ENCODE results near the gene ITPR2. TPM values are rescaled to one million over a fixed set of nuclear protein-coding genes. Genes with fewer than 3 reads are reported as not detected.
"Not testable (repeated sequence)": the region's sequence is repeated elsewhere in the genome, so short reads cannot be mapped to it uniquely, and the experiment has no call there.

The ITPR2 gene
- total RNA-seq, 2 donors from 2014 or later, result 42.6 to 76.9 TPM

GRCh38 chr12:26691234-26691970 lies 141.6 kb downstream of the ITPR2 start:
- Mint-ChIP-seq H3K27ac (no peak overlapping the region), H3K4me3 (no peak overlapping the region), H3K36me3 (peaks cover 18% of the 10 kb centered on the region), H3K4me1 (ENCODE audit: low read depth in 2 of 2) (peaks cover 2 to 7% of the 10 kb centered on the region in 2 donors), H3K27me3 (no peaks in the 10 kb centered on the region), H3K9me3 (no peaks in the 10 kb centered on the region)
- no peak for ATAC-seq
- DNase-seq (ENCODE audit: low spot score), result no peak

DNA sequence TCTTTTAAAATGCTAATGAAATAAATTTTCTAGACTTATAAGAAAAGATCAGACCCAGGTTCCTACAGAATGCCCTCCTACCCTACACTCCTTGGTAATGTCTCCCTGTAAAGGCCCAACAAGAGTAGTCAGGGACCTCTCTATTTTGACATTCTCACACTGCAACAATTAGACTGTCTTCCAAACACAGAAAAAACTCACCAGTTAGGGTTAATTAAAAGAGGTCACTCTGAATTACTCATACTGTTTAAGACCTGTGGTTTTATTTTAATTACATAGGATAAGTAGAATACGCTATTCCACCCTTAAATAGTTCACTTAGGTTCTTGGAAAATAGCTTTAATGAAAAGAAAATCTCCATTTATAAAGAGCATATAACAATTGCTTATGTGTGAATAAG lies 142.4 kb downstream of the ITPR2 start:
- no peaks in the 10 kb centered on the region for H3K27me3 Mint-ChIP-seq
- H3K4me1 Mint-ChIP-seq (ENCODE audit: low read depth in 2 of 2), result peaks cover 0 to 4% of the 10 kb centered on the region in 2 donors
- peaks cover 16% of the 10 kb centered on the region for H3K36me3 Mint-ChIP-seq
- ATAC-seq, result no peak
- H3K27ac Mint-ChIP-seq, result no peak overlapping the region
- DNase-seq (ENCODE audit: low spot score), result no peak
- H3K4me3 Mint-ChIP-seq, result no peak overlapping the region
- H3K9me3 Mint-ChIP-seq, result no peaks in the 10 kb centered on the region

DNA sequence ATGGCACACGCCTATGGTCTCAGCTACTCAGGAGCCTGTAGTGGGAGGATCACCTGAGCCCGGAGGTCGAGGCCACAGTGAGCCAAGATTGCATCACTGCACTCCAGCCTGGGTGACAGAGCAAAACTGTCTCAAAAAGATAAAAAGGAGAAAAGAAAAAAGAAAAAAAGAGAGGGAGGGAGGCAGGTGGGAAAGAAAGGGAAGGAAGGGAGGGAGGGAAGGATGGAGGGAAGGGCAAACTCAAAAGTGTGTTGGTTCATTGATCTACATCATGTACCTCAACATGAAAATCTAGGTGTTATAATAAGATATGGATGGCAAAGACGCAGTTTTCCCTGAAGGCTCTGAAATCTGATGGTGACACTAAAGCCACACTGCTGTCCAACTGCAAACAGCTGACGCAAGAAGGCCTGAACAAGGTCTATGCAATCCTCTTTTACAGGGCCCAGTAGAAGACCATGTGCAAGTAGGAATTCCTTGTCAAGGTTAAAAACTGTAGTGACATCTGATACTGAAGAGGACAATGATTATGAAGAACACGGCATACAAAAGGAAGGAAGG lies 143.6 kb downstream of the ITPR2 start:
- Mint-ChIP-seq H3K4me3 (no peak overlapping the region), H3K9me3 (no peaks in the 10 kb centered on the region), H3K36me3 (peaks cover 13% of the 10 kb centered on the region), H3K27me3 (no peaks in the 10 kb centered on the region), H3K27ac (no peak overlapping the region), H3K4me1 (ENCODE audit: low read depth in 2 of 2) (peaks cover 0 to 4% of the 10 kb centered on the region in 2 donors)
- DNase-seq (ENCODE audit: low spot score) (no peak), ATAC-seq (no peak)

GRCh38 chr12:26688344-26688904 lies 144.6 kb downstream of the ITPR2 start:
- ATAC-seq (no peak), DNase-seq (ENCODE audit: low spot score) (no peak)
- no peaks in the 10 kb centered on the region for H3K27me3 Mint-ChIP-seq
- peaks cover 11% of the 10 kb centered on the region for H3K36me3 Mint-ChIP-seq
- H3K27ac Mint-ChIP-seq, result no peak overlapping the region
- H3K9me3 Mint-ChIP-seq, result no peaks in the 10 kb centered on the region
- H3K4me3 Mint-ChIP-seq, result no peak overlapping the region
- H3K4me1 Mint-ChIP-seq (ENCODE audit: low read depth in 2 of 2), result peaks cover 0 to 4% of the 10 kb centered on the region in 2 donors

GRCh38 chr12:26686408-26686807 lies 146.6 kb downstream of the ITPR2 start:
- Mint-ChIP-seq H3K4me3 (no peak overlapping the region), H3K27me3 (no peaks in the 10 kb centered on the region), H3K27ac (no peak overlapping the region), H3K36me3 (peaks cover 21% of the 10 kb centered on the region), H3K4me1 (ENCODE audit: low read depth in 2 of 2) (peaks cover 0 to 4% of the 10 kb centered on the region in 2 donors), H3K9me3 (no peaks in the 10 kb centered on the region)
- ATAC-seq (no peak), DNase-seq (ENCODE audit: low spot score) (no peak)

DNA sequence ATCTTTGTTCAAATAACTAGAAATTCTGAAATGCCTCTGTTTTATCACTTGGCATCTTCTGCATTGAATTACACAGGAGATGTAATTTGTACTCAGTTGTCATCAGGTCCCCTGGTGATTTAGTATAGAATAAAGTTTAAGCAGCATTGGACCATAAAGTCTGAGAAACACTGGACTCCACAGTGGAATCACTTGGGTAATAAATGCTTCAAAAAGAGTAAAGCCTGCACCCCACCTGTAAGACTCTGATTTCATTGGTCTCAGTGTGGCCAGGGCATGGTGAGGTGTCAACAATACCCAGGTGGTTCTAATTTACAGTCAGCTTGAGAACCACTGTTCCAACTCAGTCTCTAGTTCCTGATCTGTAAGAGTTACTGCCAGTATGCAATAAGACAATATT lies 148.9 kb downstream of the ITPR2 start:
- Mint-ChIP-seq H3K36me3 (peaks cover 21% of the 10 kb centered on the region), H3K4me3 (no peak overlapping the region), H3K9me3 (no peaks in the 10 kb centered on the region), H3K27me3 (no peaks in the 10 kb centered on the region), H3K27ac (no peak overlapping the region), H3K4me1 (ENCODE audit: low read depth in 2 of 2) (peaks cover 0 to 4% of the 10 kb centered on the region in 2 donors)
- DNase-seq (ENCODE audit: low spot score) (no peak), ATAC-seq (no peak)

DNA sequence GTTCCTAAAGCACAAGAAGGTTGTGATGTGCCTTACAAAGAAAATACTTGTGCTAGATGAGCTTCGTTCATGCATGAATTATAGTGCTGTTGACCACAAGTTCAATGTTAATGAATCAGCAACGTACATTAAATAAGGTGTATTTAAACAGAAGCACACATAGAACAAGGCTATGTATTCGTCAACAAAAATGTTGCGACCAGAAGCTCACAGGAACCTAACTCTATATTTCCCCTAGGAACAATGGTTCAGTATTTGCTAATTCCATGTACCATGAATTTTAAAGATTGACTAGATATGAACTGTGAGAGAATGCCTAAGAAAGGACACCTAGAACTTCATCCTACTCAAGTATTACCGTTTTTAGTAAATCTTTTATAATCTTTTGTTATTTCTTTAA lies 149.6 kb downstream of the ITPR2 start:
- Mint-ChIP-seq H3K36me3 (peaks cover 21% of the 10 kb centered on the region), H3K9me3 (no peaks in the 10 kb centered on the region), H3K27ac (no peak overlapping the region), H3K27me3 (no peaks in the 10 kb centered on the region), H3K4me3 (no peak overlapping the region), H3K4me1 (ENCODE audit: low read depth in 2 of 2) (peaks cover 0 to 4% of the 10 kb centered on the region in 2 donors)
- no peak for ATAC-seq
- DNase-seq (ENCODE audit: low spot score), result no peak

DNA sequence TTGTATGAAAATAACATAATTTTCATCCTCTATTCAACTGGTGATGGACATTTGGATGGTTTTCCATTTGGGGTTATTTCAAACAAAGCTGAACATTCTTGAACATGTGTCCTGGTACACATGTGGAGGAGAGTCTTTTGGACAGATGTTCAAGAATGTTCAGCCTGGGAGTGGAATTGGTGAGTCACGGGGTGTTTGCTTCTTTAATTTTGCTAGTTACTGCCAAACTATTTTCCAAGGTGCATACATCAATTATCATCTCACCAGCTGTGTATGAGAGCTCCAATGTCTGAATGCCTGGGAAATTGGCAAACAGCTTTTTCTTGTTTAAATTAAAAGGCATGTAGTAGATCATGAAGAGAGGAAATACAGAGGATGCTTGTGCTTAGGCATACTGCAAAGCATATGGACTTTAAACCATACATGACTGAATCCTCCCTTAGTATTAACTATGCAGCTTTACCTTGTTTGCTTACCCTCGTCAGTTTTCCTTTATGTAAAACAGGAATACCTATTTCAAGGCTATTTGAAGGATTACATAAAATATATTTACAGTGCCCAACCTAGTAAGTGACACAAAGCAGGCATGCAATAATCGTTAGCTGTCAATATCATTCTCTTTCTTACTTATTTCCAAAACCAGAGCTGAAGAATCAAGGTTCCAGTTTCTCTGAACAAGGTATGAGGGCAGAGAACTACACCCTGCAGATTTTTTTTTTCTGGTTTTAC lies 152.1 kb downstream of the ITPR2 start:
- no peaks in the 10 kb centered on the region for H3K9me3 Mint-ChIP-seq
- H3K36me3 Mint-ChIP-seq, result peaks cover 14% of the 10 kb centered on the region
- no peak overlapping the region for H3K4me3 Mint-ChIP-seq
- DNase-seq (ENCODE audit: low spot score) (no peak), ATAC-seq (no peak)
- H3K27me3 Mint-ChIP-seq, result no peaks in the 10 kb centered on the region
- H3K4me1 Mint-ChIP-seq (ENCODE audit: low read depth in 2 of 2), result no peaks in the 10 kb centered on the region
- no peak overlapping the region for H3K27ac Mint-ChIP-seq

DNA sequence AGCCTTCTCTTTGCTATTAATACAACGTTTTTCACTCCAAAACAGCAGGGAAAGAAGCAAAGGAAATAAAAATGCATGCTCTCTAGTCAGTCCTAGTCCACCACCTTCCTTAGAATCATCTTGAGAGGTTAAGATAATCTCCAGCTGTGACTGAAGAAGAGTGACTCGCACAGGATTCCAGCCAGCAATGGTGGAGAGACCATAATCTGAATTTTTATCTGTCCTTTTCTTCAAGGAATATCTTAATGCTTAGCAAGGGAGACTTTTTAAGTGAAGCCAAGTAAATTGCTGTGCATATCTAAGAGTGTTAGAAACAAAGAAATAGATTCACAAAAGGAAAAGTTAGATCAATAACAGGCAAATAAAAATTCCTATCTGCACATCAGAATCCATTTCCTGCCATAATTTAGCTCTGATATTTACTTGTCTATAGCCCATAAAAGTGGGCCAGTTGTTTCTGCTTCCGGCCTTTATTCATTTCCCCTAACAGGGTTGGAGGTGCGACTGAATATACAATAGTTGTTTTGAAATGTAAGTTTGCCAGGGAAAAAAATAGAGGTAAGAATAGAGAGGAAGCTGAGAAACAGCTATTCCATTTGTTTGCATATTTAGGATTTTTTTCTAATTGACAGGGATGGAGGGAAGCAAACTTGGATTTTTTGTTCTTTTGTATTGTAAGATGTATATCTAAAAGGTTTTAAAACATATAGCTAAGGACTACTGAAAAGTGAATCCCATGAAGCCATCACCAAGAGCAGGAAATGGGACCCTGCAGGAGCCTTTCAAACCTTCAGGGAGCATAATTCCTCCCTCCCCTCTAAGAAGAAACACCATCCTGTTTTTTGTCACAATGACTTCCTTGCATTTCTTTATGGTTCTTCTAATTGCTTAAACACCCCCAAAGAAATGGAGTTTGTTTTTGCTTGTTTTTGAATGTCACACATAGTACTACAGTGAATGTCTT lies 154.0 kb downstream of the ITPR2 start:
- Mint-ChIP-seq H3K9me3 (no peaks in the 10 kb centered on the region), H3K4me1 (ENCODE audit: low read depth in 2 of 2) (no peaks in the 10 kb centered on the region), H3K4me3 (no peak overlapping the region), H3K27ac (no peak overlapping the region), H3K36me3 (peaks cover 9% of the 10 kb centered on the region), H3K27me3 (no peaks in the 10 kb centered on the region)
- ATAC-seq, result no peak
- no peak for DNase-seq (ENCODE audit: low spot score)

GRCh38 chr12:26671487-26671886 lies 161.5 kb downstream of the ITPR2 start:
- peaks cover 19% of the 10 kb centered on the region for H3K36me3 Mint-ChIP-seq
- not testable (repeated sequence) for H3K4me1 Mint-ChIP-seq (ENCODE audit: low read depth in 2 of 2); H3K4me3 Mint-ChIP-seq; ATAC-seq; H3K27me3 Mint-ChIP-seq; H3K27ac Mint-ChIP-seq; H3K9me3 Mint-ChIP-seq; DNase-seq (ENCODE audit: low spot score)

DNA sequence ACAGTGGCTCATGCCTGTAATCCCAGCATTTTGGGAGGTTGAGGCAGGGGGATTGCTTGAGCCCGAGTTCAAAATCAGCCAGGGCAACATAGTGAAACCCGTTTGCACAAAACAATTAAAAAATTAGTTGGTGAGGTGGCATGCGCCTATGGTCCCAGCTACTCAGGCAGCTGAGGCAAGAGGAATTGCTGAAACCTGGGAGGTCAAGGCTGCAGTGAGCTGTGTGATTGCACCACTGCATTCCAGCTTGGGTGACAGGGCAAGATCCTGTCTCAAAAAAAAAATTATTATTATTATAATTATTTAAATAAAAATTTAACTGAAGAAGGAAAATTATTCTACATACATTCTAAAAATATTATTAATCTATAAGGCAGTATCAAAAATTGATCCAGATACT lies 164.1 kb downstream of the ITPR2 start:
- no peaks in the 10 kb centered on the region for H3K4me1 Mint-ChIP-seq (ENCODE audit: low read depth in 2 of 2)
- no peak overlapping the region for H3K4me3 Mint-ChIP-seq
- DNase-seq (ENCODE audit: low spot score), result no peak
- ATAC-seq, result no peak
- no peaks in the 10 kb centered on the region for H3K9me3 Mint-ChIP-seq
- H3K27me3 Mint-ChIP-seq, result no peaks in the 10 kb centered on the region
- H3K36me3 Mint-ChIP-seq, result peaks cover 19% of the 10 kb centered on the region
- H3K27ac Mint-ChIP-seq, result no peak overlapping the region

DNA sequence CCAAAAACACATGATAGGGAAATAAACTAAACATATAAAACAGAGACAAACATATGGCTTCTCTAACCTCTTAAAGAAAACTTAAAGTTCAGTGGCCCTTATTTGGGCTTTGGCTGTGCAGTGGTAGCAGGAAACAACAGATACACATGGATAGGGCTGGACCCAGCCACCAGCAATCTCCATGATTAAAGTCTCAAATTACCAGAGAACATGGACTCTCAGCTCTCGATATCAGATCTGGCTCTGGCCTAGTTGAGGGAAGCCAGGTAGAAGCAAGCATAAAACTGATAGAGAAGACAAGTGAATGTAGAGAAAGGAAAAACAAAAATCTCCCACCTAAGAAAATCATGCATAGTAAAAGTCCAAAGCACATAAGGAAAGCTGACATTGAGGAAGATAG lies 164.8 kb downstream of the ITPR2 start:
- Mint-ChIP-seq H3K9me3 (no peaks in the 10 kb centered on the region), H3K27ac (no peak overlapping the region), H3K27me3 (no peaks in the 10 kb centered on the region), H3K4me3 (no peak overlapping the region), H3K4me1 (ENCODE audit: low read depth in 2 of 2) (no peaks in the 10 kb centered on the region), H3K36me3 (peaks cover 22% of the 10 kb centered on the region)
- DNase-seq (ENCODE audit: low spot score) (no peak), ATAC-seq (no peak)

GRCh38 chr12:26666286-26666685 lies 166.7 kb downstream of the ITPR2 start:
- Mint-ChIP-seq H3K9me3 (no peaks in the 10 kb centered on the region), H3K4me3 (no peak overlapping the region), H3K4me1 (ENCODE audit: low read depth in 2 of 2) (no peaks in the 10 kb centered on the region), H3K27ac (no peak overlapping the region), H3K36me3 (peaks cover 24% of the 10 kb centered on the region), H3K27me3 (no peaks in the 10 kb centered on the region)
- no peak for DNase-seq (ENCODE audit: low spot score)
- no peak for ATAC-seq

Data from natural killer cell treated with Interleukin-12 subunit alpha and Interleukin-12 subunit beta and Interleukin-15 and Interleukin-18, amount 100 ng/mL, for 72 hours (primary cell).